CD4-positive, alpha-beta T cell treated with Interleukin-10 for 1 hour (primary cell): Measurements from ENCODE around the gene WWC1.
"Not testable (repeated sequence)": the region's sequence is repeated elsewhere in the genome, so short reads cannot be mapped to it uniquely, and the experiment has no call there.

Experiments used
- DNase-seq: peaks from one replicate; pipeline ENCODE4 v3.0.0-alpha.2; 2020

WWC1 gene

GRCh38 chr5:168415971-168416370 is 124.5 kb downstream of the WWC1 start:
- DNase-seq = no peak

GRCh38 chr5:168417731-168418429 is 126.4 kb downstream of the WWC1 start:
- no peak for DNase-seq

- no peak for DNase-seq
Observed at GRCh38 chr5:168420461-168420860, 129.0 kb downstream of the WWC1 start.

DNA sequence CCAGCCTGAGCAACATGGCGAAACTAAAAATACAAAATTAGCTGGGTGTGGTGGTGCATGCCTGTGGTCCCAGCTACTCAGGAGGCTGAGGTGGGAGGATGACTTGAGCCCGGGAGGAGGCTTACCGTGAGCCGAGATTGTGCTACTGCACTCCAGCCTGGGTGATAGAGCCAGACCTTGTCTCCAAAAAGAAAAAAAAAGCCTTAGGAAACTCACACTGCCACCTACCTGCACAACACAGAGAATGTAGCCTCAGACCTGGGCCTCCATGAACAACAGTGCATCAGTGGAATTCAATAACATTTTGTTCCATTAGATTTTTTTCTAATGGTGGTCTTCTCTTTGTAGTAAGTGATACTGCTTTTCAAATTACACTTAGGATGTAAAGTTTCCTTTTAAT is 131.0 kb downstream of the WWC1 start:
- DNase-seq = no peak

DNA sequence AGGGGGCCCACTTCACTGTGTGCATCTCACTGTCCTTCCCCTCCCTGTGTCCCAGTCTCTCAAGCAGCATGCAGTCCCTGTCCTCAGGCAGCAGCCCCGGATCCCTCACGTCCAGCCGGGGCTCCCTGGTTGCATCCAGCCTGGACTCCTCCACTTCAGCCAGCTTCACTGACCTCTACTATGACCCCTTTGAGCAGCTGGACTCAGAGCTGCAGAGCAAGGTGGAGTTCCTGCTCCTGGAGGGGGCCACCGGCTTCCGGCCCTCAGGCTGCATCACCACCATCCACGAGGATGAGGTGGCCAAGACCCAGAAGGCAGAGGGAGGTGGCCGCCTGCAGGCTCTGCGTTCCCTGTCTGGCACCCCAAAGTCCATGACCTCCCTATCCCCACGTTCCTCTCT is 132.0 kb downstream of the WWC1 start:
- DNase-seq = no peak

- DNase-seq = no peak
Observed at GRCh38 chr5:168423971-168424370, 132.5 kb downstream of the WWC1 start.

GRCh38 chr5:168424594-168425323 is 133.3 kb downstream of the WWC1 start:
- no peak for DNase-seq

GRCh38 chr5:168426007-168426863 is 134.8 kb downstream of the WWC1 start:
- DNase-seq = no peak

DNA sequence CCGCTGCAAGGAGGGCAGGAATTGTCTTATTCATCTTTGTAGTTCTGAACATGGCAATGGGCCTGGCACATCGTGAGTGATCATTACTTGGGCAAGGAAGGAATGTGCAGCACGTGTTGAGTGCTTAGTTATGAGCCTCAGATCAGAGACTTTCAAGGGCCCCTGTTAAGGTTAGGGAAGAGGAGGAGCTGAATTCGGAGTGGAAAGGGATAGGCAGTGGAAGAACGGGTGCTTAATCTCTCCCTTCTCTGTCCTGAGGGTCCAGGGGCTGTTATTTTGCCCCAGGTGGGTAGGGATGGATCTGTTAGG is 135.4 kb downstream of the WWC1 start:
- DNase-seq = no peak

GRCh38 chr5:168427224-168427623 is 135.8 kb downstream of the WWC1 start:
- DNase-seq = no peak

- no peak for DNase-seq
Observed at GRCh38 chr5:168428552-168428951, 137.1 kb downstream of the WWC1 start.

DNA sequence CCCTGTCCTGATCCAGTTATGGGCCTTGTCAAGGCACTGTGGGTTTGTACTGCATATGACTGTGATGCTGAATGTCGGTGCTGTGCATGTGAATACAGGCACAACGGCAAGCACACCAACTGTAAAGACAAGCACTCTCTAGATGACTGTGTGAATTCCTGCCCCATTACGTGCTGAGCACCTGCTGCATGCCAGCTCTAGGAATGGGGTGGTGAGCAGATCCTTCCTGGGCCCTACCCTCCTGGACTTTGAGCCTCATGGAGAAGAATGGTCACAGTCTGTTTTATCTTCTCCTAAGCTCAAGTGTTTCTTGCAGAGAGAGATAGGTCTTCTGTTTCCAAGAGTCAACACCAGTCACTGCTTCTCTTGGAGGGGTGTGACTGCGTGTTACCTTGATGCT is 138.9 kb downstream of the WWC1 start:
- DNase-seq = no peak

- no peak for DNase-seq
Observed at GRCh38 chr5:168432903-168433302, 141.5 kb downstream of the WWC1 start.

GRCh38 chr5:168434001-168434400 is 142.6 kb downstream of the WWC1 start:
- no peak for DNase-seq

- no peak for DNase-seq
Observed at GRCh38 chr5:168434746-168435321, 143.4 kb downstream of the WWC1 start.

GRCh38 chr5:168435340-168435739 is 143.9 kb downstream of the WWC1 start:
- DNase-seq = not testable (repeated sequence)

GRCh38 chr5:168438349-168438748 is 146.9 kb downstream of the WWC1 start:
- no peak for DNase-seq

GRCh38 chr5:168443533-168443932 is 152.1 kb downstream of the WWC1 start:
- DNase-seq = no peak

DNA sequence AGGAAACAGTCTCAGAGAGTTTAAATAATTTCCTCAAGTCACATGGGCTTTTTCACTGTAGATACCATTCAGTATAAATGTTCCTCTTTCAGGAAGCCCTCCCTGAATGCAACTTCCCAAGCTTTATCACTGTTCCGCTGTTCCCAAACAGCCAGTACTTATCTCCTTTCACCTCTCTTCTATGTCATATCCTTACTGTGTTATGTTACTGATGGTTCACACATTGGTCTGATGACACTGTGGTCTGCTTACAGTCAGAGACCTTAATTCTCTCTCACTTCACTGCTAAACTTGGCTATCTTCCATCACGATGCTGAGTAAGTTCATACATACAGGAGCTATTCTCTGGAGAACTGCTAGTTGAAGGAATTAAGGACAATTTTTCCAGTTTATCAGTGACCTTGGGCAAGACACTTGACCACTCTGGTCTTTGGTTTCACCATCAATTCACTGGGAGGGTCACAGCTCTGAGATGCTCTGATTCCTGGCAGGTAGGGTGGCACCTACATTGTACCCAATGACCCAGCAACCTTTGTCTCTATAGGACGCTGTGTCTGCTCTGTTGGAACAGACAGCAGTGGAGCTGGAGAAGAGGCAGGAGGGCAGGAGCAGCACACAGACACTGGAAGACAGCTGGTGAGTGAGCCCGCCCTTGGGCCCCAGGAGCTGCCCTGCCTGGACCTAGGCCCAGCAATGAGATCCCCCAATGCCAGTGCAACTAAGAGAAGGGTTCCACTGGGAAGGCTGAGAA is 152.7 kb downstream of the WWC1 start:
- DNase-seq = no peak

GRCh38 chr5:168446983-168447619 is 155.7 kb downstream of the WWC1 start:
- DNase-seq = no peak

- no peak for DNase-seq
Observed at GRCh38 chr5:168447808-168448207, 156.4 kb downstream of the WWC1 start.

DNA sequence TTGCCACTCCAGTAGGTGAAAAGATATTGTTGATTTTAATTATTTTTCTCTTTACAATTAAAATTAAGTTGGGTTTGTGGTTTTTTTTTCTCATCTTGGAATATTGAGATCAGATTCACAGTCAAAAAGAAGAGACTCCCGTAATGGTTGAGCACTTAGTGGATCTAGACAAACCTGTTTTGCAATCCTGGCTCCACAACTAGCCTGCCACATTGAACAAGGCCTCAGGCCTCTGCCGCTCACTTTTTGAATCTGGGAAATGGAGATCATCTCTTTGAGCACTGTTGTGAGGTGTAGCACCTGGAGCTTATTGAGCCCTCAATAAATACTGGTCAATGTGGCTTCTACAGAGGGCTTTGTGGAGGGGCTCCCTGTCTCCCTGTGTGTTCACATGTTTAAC is 157.7 kb downstream of the WWC1 start:
- no peak for DNase-seq
